HepG2 (cell line): ENCODE measurements around the gene RLN3.

Experiments used
- AFF4 ChIP-seq: sonication (generic); formaldehyde crosslinking; IDR thresholded peaks from 2 replicates; pipeline ENCODE4 v1.4.0; 2020; ENCODE audit warnings: missing genetic modification reagents
- BATF2 ChIP-seq: sonication (generic); formaldehyde crosslinking; IDR thresholded peaks from 2 replicates; pipeline ENCODE4 v1.8.0; 2022; ENCODE audit warnings: mild to moderate bottlenecking, missing genetic modification reagents, moderate library complexity
- CTCF ChIP-seq: sonication (generic); formaldehyde crosslinking; IDR thresholded peaks from 2 replicates; pipeline ENCODE4 v1.5.0; 2020; ENCODE audit warnings: mild to moderate bottlenecking, missing genetic modification reagents, moderate library complexity
- MXI1 ChIP-seq: IDR thresholded peaks from 3 replicates; pipeline ENCODE4 v1.6.1; 2012; ENCODE audit warnings: low read depth, low read length, inconsistent platforms, borderline replicate concordance
- PCBP2 ChIP-seq: fragments of 200-400 bp; formaldehyde crosslinking; optimal IDR thresholded peaks from 2 replicates; pipeline ENCODE3; 2018; ENCODE audit warnings: low read length, low read depth; ENCODE audit not compliant: poor library complexity, severe bottlenecking
- PPARG ChIP-seq: conservative IDR thresholded peaks from 2 replicates; pipeline ENCODE4 v1.6.1; 2016; ENCODE audit warnings: missing biosample characterization, missing genetic modification reagents
- ZNF317 ChIP-seq: sonication (generic); formaldehyde crosslinking; IDR thresholded peaks from 2 replicates; pipeline ENCODE4 v1.5.0; 2020; ENCODE audit warnings: mild to moderate bottlenecking, missing genetic modification reagents
- ZNF766 ChIP-seq: sonication (generic); formaldehyde crosslinking; IDR thresholded peaks from 2 replicates; pipeline ENCODE4 v1.5.0; 2020; ENCODE audit warnings: missing genetic modification reagents, borderline replicate concordance

GRCh38 chr19:14006085-14006765, 21.7 kb upstream of the RLN3 start, which contains the start of gene RFX1:
- TF ChIP-seq AFF4 (CRISPR knock-in tag) (no peak), CTCF (CRISPR knock-in tag) (no peak), ZNF317 (CRISPR knock-in tag) (no peak), MXI1 (peak; percentile 99), BATF2 (CRISPR knock-in tag) (no peak), PPARG (CRISPR knock-in tag) (no peak), ZNF766 (CRISPR knock-in tag) (no peak), PCBP2 (no peak)
